COLO668 (cell line): ENCODE results near the gene UBE2L3.
"Not testable (repeated sequence)": the region's sequence is repeated elsewhere in the genome, so short reads cannot be mapped to it uniquely, and the experiment has no call there.

Experiments
- DNase-seq: peaks from one replicate; lab custom pipeline; 2025; ENCODE audit not compliant: unreplicated experiment; lab: John Stamatoyannopoulos, UW

The UBE2L3 gene

DNA sequence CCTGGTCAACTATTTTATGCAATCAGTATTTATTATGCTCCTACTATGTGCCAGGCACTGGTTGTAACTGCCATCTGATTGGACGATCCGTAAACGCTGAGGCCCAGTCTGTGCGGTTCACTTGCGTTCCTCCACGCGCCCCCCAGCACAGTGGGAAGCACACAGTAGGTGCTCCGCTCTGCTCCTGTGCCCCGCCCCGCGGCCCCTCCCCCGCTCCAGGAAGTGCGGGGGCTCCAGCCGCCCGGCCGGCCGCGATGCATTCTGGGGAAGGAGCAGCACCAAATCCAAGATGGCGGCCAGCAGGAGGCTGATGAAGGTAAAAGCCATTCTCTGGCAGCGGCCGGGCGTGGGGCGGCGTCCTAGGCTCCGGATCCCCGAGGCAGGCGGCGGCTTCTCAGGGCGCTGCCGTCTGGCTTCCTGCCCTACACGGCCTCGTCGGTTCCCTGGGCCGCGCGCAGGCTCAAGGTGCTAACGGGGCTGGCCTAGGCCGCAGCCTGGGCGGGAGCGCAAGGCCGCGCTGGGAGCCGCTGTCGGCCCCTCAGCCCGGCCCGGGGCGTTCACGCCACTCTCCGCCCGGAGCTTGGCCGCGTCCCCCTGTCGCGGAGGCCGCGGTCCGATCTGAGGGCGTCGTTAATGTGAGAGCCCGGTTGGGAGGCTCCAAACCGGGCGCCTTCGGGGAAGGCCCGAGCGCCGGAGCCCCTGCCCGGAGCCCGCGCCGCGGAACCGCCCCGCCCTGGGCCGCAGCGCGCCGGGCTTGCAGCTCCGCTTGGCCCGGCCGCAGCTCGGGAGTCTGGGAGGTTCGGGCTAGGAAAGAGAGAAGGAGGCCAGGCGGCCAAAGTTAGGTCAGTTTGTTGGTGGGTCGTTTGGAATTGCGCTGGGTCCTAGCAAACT lies at the start of gene UBE2L3:
TSS of gene UBE2L3 (plus strand) at position 259 of the 891 bp plus-strand sequence. CDS start at position 290, 31 bp downstream.
- DNase-seq: peak; percentile 87

DNA sequence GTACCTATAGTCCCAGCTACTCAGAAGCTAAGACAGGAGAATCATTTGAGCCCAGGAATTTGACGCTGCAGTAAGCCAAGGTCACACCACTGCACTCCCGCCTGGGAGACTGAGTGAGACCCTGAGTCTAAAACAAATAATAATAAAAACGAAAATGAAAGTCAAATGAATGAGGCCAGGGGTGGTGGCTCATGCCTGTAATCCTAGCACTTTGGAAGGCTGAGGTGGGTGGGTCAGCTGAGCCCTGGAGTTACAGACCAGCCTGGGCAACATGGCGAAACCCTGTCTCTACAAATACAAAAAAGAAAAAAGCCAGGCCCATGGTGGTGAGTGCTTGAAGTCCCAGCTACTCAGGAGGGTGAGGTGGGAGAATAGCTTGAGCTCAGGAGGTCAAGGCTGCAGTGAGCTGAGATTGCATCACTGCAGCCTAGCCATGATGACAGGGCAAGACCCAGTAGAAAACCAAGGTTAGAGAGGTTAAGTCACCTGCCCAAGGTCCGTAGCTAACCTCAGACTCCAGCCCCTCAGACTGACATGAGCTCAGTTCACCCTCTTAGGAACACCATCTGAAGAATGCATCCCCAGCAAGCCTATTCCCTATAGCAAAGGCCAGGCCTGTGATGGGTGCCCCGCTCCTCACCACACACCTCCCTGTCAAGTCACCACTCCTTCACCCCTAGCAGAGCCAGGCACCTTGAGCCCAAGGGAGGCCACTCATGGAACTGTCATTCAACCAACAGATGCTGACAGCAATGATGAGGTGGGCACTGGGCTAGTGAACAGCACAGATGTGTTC lies 40.6 kb upstream of the UBE2L3 start:
- not testable (repeated sequence) for DNase-seq

DNA sequence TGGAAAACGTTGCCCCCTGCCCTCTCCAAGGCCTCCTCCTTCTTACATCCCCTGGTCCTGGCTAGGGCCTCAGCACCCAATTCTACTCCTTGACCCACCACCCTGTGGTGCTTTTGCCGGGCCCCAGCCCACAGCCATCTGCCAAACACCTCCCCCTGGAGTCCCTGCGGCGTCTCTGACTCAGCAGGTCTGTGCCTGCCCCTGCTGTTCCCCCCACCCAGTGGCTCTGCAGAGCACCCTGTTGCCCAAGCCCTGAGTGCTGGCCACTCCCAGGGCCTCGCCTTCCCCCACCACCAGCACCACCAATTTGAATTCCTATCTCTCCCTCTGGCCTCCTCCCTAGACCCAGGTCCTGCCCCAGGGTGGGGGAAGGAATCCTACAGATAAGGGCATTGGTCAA lies 36.0 kb upstream of the UBE2L3 start:
- not testable (repeated sequence) for DNase-seq

DNA sequence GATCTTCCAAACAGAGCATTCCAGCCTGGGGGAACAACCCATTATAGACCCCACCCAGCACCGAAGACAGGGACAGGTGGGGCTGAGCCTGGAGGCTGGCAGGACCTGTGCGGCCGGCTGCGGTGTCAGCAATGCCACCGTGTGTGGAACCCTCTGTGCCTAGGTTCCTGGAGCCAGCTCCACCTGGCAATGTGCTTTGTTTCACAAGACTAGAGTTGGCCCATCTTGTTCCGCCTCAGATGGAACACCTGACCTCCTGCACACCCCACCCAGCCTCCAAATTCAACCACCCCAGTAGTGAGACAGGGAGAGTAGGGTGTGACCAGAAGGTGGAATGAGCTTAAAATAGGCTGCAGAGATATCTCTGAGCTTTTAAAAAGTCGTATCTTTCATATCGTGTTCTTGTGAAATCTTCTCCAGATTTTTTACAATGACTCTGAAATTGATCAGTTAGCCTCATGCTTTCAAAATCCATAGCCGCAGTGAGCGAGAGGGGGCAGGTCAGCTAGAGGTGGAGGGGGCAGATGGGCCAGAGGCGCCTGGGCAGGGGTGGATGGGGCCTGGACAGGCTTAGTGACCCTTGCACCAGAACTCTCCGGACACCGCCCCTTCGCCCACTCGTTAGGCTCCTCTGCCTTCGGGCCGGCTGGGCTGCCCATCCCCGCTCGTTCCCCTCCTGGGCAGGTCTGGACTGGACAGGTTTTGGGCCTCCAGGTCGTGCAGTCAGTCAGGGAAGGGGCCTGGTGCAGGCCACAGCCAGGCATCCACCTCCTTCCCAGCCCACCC lies 34.5 kb upstream of the UBE2L3 start:
- not testable (repeated sequence) for DNase-seq

DNA sequence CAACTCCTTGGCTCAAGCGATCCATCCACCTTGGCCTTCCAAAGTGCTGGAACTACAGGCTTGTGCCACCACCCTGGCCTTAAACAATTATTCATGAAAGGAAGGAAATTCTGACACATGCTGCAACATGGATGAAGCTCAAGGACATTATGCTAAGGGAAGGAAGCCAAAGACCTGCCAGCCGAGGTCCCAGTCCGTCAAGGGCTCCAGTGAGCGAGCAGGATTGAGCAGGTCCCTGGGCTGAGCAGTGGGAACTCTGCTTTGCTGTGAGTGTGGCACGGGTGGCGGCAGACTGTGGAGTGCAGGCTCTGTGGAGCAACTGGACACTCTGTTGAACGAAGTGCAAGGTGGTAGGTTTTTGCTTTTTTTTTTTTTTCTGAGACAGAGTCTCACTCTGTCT lies 27.7 kb upstream of the UBE2L3 start:
- not testable (repeated sequence) for DNase-seq

DNA sequence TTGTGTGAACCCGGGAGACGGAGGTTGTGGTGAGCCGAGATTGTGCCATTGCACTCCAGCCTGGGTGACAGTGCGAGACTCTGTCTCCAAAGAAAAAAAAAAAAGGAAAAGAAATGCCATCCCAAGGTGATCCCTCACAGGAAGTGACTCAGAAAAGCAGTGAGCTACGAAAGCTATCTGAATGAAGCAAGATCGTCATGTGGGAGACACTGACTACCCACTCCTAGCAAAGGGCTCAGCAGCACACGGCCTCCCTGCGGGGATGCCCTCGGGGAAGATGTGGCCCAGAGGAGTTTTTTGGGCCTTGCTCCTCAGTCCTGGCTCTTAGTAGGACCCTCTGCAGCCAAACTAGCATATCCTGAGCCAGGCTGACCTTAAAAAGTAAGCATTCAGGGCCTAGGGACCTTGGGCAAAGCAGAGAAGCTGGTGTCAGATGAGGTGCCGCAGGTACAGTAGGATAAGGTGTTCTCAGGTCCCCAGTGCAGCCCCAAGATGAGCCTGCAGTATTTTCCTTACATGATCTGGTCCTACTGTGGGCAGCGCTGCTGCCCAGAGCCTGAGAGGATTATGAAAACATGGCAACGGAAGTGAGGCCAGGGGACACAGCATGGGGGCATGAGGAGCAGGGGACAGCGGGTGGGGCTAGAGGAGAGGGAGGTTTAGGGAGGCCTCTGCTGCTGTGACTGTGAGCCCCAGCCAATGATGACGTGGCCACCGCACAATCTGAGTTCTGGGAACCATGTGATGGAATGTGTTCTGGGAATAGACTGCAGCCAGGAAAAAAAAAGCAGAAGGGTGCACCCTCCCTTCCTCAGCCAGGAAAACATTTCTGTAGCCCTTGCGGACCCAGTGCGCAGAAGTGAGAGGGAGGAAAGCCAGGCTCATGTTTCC lies 22.8 kb upstream of the UBE2L3 start:
- not testable (repeated sequence) for DNase-seq

DNA sequence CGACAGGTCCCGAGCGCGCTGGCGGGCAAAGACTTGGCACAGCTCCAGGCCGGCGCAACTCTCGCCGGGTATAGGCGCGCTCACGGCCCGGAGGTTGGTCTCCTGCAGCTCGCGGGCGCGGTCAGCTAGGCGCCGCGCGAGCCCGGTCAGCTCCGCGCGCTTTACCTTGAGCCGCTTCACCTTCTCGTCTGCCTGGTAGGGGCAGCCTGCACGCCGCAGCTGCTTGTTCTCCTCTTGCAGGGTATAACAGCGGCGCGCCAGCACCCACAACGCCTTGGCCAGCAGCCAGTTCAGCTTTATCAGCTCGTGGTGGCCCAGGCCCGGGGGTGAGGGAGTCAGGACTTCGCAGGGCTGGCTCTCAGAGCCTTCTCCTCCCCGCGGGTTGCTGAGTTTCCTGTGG lies 18.0 kb upstream of the UBE2L3 start:
- not testable (repeated sequence) for DNase-seq

DNA sequence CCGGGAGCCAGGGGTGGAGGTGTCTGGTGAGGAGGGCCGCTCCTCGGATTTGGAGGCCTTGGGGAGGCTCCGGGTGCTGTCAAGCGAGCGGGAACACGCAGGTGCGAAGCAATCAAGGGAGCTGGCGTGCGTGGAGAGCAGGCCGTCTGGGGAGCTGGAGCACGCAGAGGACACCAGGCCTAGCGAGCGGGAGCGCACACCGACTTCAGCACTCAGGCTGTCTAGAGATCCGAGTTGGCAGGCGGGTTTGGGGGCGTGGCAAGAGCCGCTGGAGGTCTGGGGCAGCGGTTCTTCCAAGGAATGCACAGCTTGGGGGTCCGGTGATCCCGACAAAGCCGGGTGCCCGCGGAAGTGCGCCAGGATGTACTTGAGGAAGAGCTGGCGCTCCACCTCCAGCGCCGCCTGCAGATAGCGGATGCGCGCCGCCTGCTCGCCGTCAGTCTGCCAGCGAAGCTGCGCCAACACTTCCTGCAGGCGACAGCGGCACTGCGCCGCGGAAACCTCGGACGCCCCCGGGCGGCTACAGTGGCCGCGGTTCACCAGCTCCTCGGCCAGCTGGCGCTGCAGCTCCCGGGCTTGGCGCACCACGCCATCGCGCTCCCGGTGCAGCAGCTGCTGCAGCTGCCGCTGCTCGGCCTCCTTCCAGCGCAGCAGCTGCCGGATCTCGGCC lies 17.4 kb upstream of the UBE2L3 start:
- DNase-seq: not testable (repeated sequence)

DNA sequence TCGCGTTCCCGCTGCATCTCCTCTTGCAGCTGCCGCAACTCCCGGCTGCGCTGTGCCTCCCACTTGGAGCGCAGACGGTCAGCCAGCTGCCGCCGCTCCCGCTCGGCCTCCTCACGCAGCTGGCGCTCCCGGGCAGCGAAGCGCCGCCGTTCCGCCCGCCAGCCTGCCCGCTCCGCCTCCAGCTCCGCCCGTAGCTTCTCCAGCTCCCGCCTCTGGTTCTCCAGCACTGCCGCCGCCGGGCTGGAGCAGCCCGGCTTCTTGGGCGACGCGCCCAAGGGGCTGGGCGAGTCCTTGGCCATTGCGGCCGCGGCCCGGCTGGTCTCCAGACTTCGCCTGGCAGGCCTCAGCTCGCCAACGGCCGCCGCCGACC lies 16.9 kb upstream of the UBE2L3 start:
- not testable (repeated sequence) for DNase-seq

DNA sequence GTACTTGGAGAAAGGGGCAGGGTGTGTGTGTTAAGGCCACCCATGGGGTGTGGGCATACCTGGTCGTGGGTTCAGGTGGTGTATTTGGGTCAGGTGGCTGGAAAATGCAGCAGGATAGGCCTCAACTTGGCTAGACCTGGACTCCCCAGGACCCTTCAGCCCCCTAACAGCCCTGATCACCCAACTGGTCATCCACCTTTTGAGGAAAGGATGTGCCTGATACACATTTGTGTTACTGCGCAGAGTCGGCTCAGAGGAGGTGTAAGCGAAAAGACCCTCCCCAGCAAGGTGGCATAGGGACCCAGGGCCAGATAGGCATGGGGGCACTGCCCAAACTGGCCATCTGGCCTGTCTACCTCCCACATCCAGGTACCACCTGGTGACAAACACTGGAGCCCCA lies 16.2 kb upstream of the UBE2L3 start, which contains the start of gene RIMBP3C:
TSS of gene RIMBP3C (minus strand) at position 101 of the 400 bp plus-strand sequence. CDS start 485 bp downstream, outside the sequence.
- not testable (repeated sequence) for DNase-seq

DNA sequence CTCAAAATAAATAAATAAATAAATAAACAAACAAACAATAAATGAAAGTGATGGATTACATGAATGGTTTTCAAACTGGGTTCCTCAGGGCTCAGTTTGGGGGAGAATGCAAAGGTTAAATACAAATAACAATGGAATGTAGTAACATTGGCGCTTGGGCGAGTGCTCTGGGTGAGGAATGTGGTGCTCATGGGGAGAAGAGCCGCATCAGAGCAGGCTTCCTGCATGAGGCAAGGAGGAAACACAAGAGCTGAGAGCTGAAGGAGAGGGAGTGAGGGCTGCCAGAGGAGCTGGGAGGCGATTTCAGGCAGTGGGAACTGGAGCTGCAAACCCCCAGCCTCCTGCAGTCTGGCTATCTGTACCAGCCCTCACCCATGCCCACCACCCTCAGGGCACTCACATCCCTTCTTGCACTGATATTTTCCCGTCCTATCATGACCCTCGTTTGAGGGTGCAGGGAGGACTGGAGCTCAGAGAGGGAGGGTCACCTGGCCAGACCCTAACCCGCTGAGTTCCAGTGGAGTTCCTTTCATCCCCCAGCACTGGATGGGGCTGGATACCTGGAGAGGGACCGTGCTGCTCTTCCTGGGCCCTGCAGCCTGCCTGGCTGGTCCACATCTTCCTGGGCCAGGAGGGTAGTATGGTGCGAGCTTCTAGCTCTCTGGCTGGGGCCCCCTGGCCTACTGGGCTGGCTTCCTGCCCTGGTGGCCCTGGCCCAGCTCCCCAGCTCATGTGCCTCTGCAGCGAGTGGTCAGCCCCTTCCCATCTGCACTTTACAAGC lies 8.0 kb upstream of the UBE2L3 start:
- DNase-seq: not testable (repeated sequence)

DNA sequence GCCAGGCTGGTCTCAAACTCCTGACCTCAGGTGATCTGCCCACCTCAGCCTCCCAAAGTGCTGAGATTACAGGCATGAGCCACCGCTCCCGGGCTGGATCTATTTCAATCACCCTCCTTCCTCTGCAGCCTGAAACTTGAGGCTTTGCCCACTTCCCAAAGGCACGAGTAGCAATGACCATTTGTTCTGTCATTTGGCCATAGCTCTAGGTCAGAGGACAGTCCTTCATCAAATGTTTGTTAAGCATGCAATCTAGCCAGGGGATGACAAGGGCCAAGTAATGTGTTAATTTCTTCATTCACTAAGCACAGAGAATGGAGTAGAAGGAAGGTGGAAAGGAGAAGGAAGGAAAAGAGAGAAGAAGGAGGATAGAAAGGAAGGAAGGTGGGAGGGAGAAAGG lies 6.9 kb upstream of the UBE2L3 start:
- not testable (repeated sequence) for DNase-seq

DNA sequence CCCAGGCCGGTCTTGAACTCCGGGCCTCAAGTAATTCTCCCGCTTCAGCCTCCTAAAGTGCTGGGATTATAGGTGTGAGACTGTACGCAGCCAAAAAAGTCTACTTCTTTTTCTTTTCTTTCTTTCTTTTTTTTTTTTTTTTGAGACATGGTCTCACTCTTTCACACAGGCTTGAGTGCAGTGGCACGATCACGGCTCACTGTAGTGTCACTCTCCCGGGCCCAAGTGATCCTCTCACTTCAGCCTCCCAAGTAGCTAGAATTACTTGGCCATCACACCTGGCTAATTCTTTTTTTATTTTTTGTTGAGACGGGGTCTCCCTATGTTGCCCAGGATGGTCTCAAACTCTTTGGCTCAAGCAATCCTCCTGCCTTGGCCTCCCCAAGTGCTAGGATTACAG lies 3.6 kb upstream of the UBE2L3 start:
- DNase-seq: no peak

DNA sequence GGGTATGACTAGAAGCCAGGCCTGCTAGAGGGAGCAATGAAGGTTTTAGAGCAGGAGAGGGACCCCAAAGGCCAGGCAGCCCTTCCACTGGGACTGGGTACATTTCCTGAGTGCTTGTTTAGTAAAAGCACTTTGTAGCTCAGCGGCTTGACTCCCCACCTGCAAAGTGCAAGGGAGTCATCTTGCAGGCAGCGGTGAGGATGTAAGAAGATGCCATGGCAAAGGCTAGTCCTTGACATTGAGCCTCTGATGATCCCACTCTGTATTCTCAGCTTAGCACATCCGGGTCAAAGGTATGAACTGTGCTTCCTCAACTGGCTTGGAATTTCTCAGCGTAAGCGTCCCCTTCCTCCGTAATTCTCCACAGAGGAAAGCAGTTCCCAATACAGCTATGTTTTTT lies 3.1 kb upstream of the UBE2L3 start:
- DNase-seq: no peak

DNA sequence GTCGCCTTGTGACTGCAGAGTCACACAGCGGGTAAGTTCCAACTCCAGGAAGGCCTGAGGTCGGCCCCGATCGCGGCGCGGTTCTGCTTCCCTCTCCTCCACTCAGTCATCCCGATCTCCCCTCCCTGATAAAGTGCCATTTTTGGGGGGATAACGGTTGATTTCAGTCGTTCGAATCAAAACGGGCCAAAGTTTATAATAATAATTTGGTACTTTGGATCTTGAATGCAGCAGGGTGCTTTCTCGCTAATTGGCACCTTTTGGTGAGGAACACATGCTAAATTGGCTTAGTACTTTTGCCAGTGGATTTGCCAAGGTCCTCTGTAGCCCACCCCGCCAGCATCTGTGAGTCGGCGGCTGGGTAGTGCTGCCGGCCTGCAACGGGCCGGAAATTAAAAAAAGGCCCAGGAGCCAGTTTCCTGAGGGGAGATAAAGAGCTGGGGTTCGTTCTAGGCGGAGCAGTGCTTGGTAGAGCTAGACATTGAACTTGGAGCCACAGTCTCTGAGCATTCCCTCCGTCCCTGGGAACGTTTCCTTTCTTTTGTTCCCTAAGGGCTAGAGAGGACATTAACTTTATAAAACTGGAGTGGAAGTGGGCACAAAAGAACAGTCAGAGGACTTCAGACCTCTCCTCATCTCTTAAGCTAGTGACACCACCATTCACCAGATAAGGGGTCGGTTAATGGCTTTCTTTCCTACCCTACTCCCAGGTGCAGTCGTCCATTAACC lies 997 bp downstream of the UBE2L3 start:
- no peak for DNase-seq

DNA sequence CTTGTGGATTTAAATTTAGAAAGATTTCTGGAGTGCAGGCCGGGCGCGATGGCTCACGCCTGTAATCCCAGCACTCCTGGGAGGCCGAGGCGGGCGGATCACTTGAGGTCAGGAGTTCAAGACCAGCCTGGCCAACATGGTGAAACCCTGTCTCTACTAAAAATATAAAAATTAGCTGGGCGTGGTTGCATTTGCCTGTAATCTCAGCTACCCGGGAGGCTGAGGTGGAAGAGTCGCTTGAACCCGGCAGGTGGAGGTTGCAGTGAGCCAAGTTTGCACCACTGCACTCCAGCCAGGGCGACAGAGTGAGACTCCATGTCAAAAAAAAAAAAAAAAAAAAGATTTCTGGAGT lies 1.5 kb downstream of the UBE2L3 start:
- DNase-seq: not testable (repeated sequence)

DNA sequence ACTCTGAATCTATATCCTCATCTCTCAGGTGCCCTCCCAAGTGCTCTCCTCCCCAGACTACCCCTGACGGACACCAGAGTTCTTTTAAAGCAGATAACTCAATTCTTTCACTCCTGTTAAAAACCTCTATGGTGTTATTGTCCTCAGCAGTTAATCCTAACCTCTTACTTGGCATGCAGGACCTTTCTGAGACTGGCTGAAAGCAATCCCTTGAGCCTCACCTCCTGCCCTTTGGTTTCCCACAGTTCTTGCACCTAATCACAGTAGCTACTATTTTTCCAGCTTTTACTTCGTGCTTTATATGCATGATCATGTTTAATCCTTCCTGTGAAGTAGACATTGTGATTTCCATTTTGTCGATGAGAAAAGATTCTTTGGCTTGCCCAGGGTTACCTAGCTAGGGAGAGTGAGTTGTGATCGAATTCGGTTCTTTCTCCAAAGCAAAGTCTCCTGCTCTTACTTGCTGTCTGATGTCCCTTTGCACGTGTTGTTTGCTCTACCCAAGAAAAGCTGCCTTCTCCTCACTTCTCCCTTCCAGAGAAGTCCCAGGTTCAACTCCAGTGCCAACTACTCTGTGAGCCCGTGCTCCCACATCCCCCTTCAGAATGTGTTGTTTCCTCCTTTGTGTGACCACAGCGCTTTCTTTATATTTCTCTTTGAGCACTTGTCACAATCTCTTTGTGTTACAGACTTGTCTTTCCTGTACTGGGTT lies 2.1 kb downstream of the UBE2L3 start:
- DNase-seq: no peak

DNA sequence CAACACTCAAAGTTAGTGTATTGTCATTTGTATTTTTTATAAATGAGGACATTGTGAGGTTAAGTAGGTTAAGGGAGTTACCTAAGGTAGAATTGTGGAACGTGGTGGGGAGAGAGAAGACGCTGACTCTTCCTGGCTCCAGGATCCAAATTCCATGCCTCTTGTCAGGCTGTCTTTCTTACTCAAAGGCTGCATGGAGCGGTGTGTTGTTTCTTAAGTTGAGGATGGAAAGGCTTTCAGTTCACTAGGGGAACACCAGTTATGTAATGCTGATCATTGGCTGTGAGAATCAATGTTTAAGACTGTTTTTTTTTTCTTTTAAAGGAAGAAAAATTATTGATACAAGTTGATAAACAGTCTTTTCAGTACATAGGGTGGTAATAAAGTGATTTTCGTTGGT lies 2.9 kb downstream of the UBE2L3 start:
- no peak for DNase-seq
